Measurements from ENCODE around the gene SMTNL1.

DNA sequence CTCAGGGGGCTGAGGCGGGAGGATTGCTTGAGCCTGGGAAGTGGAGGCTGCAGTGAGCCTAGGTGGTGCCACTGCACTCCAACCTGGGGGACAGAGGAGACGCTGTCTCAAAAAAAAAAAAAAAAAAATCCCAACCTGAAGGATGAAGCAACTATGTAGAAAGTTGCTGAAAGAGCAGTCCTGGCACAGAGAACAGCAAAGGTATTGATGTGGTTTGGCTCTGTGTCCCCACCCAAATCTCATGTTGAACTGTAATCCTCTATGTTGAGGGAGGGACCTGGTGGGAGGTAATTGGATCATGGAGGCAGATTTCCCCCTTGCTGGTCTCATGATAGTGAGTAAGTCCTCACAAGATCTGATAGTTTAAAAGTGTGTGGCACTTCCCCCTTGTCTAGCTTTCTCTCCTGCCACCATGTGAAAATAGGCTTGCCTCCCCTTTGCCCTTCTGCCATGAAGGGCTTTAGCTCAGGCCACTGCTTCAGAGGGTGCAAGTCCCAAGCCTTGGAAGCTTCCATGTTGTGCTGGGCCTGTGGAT, 49.4 kb downstream of the SMTNL1 start:
- no peak for TF ChIP-seq EZH2phosphoT487 (IDR thresholded peaks at IDR 0.05; ENCODE audit: borderline replicate concordance)
- TF ChIP-seq, protein P1, sequence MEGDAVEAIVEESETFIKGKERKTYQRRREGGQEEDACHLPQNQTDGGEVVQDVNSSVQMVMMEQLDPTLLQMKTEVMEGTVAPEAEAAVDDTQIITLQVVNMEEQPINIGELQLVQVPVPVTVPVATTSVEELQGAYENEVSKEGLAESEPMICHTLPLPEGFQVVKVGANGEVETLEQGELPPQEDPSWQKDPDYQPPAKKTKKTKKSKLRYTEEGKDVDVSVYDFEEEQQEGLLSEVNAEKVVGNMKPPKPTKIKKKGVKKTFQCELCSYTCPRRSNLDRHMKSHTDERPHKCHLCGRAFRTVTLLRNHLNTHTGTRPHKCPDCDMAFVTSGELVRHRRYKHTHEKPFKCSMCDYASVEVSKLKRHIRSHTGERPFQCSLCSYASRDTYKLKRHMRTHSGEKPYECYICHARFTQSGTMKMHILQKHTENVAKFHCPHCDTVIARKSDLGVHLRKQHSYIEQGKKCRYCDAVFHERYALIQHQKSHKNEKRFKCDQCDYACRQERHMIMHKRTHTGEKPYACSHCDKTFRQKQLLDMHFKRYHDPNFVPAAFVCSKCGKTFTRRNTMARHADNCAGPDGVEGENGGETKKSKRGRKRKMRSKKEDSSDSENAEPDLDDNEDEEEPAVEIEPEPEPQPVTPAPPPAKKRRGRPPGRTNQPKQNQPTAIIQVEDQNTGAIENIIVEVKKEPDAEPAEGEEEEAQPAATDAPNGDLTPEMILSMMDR (conservative IDR thresholded peaks at IDR 0.05; ENCODE audit: low read length), result no peak
